Effector CD8-positive, alpha-beta T cell (primary cell): ENCODE data around the gene PRKAR1B.
"Not testable (repeated sequence)": the region's sequence is repeated elsewhere in the genome, so short reads cannot be mapped to it uniquely, and the experiment has no call there.

Experiments
- DNase-seq: peaks from one replicate; lab custom pipeline; 2025; lab: John Stamatoyannopoulos, UW

The PRKAR1B gene

GRCh38 chr7:556837-557557 lies 170.1 kb downstream of the PRKAR1B start:
- no peak for DNase-seq

- no peak for DNase-seq
Measured at GRCh38 chr7:556291-556826, 170.7 kb downstream of the PRKAR1B start.

GRCh38 chr7:555551-556160 lies 171.4 kb downstream of the PRKAR1B start:
- no peak for DNase-seq

- no peak for DNase-seq
Measured at GRCh38 chr7:553636-554111, 173.4 kb downstream of the PRKAR1B start.

GRCh38 chr7:552868-553635 lies 174.0 kb downstream of the PRKAR1B start:
- DNase-seq, result no peak

- DNase-seq, result not testable (repeated sequence)
Measured at GRCh38 chr7:552151-552867, 174.8 kb downstream of the PRKAR1B start.

- DNase-seq, result not testable (repeated sequence)
Measured at GRCh38 chr7:551615-551970, 175.5 kb downstream of the PRKAR1B start.

- no peak for DNase-seq
Measured at GRCh38 chr7:550881-551614, 176.0 kb downstream of the PRKAR1B start.

- no peak for DNase-seq
Measured at GRCh38 chr7:549891-550625, 177.0 kb downstream of the PRKAR1B start.

GRCh38 chr7:549066-549890 lies 177.8 kb downstream of the PRKAR1B start:
- no peak for DNase-seq

- no peak for DNase-seq
Measured at GRCh38 chr7:548401-548800, 178.7 kb downstream of the PRKAR1B start.

- DNase-seq, result no peak
Measured at GRCh38 chr7:545470-545869, 181.6 kb downstream of the PRKAR1B start.

- no peak for DNase-seq
Measured at GRCh38 chr7:544338-545221, 182.5 kb downstream of the PRKAR1B start.

- no peak for DNase-seq
Measured at GRCh38 chr7:543501-544337, 183.4 kb downstream of the PRKAR1B start.

- DNase-seq, result no peak
Measured at GRCh38 chr7:542713-543500, 184.2 kb downstream of the PRKAR1B start.

GRCh38 chr7:542131-542712 lies 184.9 kb downstream of the PRKAR1B start:
- no peak for DNase-seq
